NT2/D1 (cell line): ENCODE results near the gene GLIS1.

Experiments used
- SUZ12 ChIP-seq: IDR thresholded peaks from 2 replicates; pipeline ENCODE4 v1.6.1; 2011; ENCODE audit not compliant: insufficient read length, insufficient read depth; ENCODE audit errors: extremely low read depth
- YY1 ChIP-seq: IDR thresholded peaks from 2 replicates; pipeline ENCODE4 v1.6.1; 2011; ENCODE audit not compliant: insufficient read length, insufficient read depth
- ZNF274 ChIP-seq: IDR thresholded peaks from 2 replicates; pipeline ENCODE4 v1.6.1; 2011; ENCODE audit warnings: mild to moderate bottlenecking, low read depth, low read length

- TF ChIP-seq SUZ12 = no peak
- TF ChIP-seq YY1 = no peak
- no peak for TF ChIP-seq ZNF274
Measured at GRCh38 chr1:53690411-53690810, 48.6 kb downstream of the GLIS1 start.
